Upper lobe of left lung (tissue), 6 donors: Measurements from ENCODE around the gene SFXN2. TPM values are rescaled to one million over a fixed set of nuclear protein-coding genes. Genes with fewer than 3 reads are reported as not detected.
A peak's percentile ranks its signal among the peaks of the same experiment; 100 is the strongest.

ENCODE experiments used
- ATAC-seq, 2 donors: fragments of 200-7000 bp; cut with Tn5 transposase; one replicate each; pipeline ENCODE4 v1.9.1; 2022; ENCODE audit warnings: mild to moderate bottlenecking in 2 of 2, moderate library complexity in 2 of 2; ENCODE audit not compliant: low FRiP score in 2 of 2
- DNase-seq, 2 donors: peaks; one replicate each; pipeline ENCODE4 v3.0.0-alpha.2; 2019 to 2020
- H3K27ac ChIP-seq, 4 donors: fragments of 200-600 bp; sonication (generic); one replicate each; pipeline ENCODE4 v1.5.1; 2016 to 2019
- H3K27me3 ChIP-seq, 4 donors: fragments of 200-600 bp; sonication (generic); one replicate each; pipeline ENCODE4 v1.5.1; 2017 to 2019
- H3K36me3 ChIP-seq, 4 donors: fragments of 200-600 bp; sonication (generic); one replicate each; pipeline ENCODE4 v1.5.1; 2016 to 2019
- H3K4me1 ChIP-seq, 4 donors: fragments of 200-600 bp; sonication (generic); one replicate each; pipeline ENCODE4 v1.5.1; 2018 to 2019
- H3K4me3 ChIP-seq, 4 donors: fragments of 200-600 bp; sonication (generic); one replicate each; pipeline ENCODE4 v1.5.1; 2017 to 2019; ENCODE audit warnings: mild to moderate bottlenecking in 2 of 4, moderate library complexity in 1 of 4
- H3K9me3 ChIP-seq, 4 donors: fragments of 200-600 bp; sonication (generic); one replicate each; pipeline ENCODE4 v1.5.1; 2018 to 2019
- EP300 ChIP-seq, 4 donors: sonication (generic); formaldehyde crosslinking; IDR thresholded peaks; one replicate each; pipeline ENCODE4 v1.5.1; 2017; ENCODE audit warnings: antibody characterized with exemption in 4 of 4, control low read depth in 2 of 4
- POLR2A ChIP-seq, 4 donors: fragments of 450-650 bp; IDR thresholded peaks; one replicate each; pipeline ENCODE4 v1.5.1; 2016 to 2017; ENCODE audit warnings: antibody characterized with exemption in 4 of 4, mild to moderate bottlenecking in 2 of 4
- POLR2AphosphoS5 ChIP-seq, 2 donors: sonication (generic); formaldehyde crosslinking; IDR thresholded peaks; one replicate each; pipeline ENCODE4 v1.5.1; 2017; ENCODE audit warnings: antibody characterized with exemption in 2 of 2
- WGBS, 2 donors: methylation state at CpG; one replicate each; pipeline ENCODE4 v1.1.5; 2017 to 2018; 5-methylcytosine and 5-hydroxymethylcytosine counted together
- total RNA-seq, 6 donors: library from RNA; depleted of rRNA in 4 of 6; stranded (reverse); fragments of >200 nt in 4 of 6; gene quantifications; one replicate each; pipeline versions ENCODE4 v1.1.0 to v1.2.1, GENCODE V29; 2016 to 2021
- TF ChIP-seq, protein P1 (sequence below), 6 experiments: fragments of 450-650 bp in 4 of 6; fragments of 200-600 bp in 2 of 6; sonication (generic) in 2 of 6; IDR thresholded peaks; one replicate each; pipeline ENCODE4 v1.5.1; 2016 to 2019; ENCODE audit warnings: antibody characterized with exemption in 6 of 6
- donor health status: DM: no; HTN: no; CAD: no; lungs with moderate emphysema.
- donor health status: DM: no; HTN: yes; CAD: no; lungs with severe emphysema.

The SFXN2 gene
- total RNA-seq, 6 donors from 2014 or later = 3.9 to 28.3 (median 8.0) TPM

DNA sequence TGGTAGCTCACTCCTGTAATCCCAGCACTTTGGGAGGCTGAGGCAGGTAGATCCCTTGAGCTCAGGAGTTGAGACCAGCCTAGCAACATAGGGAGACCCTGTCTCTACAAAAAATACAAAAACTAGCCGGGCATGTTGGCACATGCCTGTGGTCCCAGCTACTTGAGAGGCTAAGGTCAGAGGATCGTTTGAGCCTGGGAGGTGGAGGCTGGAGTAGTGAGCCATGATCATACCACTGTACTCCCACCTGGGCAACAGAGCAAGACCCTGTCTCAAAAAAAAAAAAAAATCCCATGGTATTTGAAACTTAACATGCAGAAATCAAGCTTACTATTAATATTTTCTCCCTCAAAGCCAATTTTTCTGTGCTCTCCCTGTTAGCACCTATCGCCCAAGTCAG lies 5.9 kb downstream of the SFXN2 start:
- WGBS, 2 donors = 84 to 88% methylated on average over 3 of the region's 3 CpGs
- no peak for TF ChIP-seq EP300 (IDR thresholded peaks at IDR 0.05)
- TF ChIP-seq POLR2A (IDR thresholded peaks at IDR 0.05) = no peak
- TF ChIP-seq POLR2AphosphoS5 (IDR thresholded peaks at IDR 0.05) = no peak
- TF ChIP-seq, protein P1, sequence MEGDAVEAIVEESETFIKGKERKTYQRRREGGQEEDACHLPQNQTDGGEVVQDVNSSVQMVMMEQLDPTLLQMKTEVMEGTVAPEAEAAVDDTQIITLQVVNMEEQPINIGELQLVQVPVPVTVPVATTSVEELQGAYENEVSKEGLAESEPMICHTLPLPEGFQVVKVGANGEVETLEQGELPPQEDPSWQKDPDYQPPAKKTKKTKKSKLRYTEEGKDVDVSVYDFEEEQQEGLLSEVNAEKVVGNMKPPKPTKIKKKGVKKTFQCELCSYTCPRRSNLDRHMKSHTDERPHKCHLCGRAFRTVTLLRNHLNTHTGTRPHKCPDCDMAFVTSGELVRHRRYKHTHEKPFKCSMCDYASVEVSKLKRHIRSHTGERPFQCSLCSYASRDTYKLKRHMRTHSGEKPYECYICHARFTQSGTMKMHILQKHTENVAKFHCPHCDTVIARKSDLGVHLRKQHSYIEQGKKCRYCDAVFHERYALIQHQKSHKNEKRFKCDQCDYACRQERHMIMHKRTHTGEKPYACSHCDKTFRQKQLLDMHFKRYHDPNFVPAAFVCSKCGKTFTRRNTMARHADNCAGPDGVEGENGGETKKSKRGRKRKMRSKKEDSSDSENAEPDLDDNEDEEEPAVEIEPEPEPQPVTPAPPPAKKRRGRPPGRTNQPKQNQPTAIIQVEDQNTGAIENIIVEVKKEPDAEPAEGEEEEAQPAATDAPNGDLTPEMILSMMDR (IDR thresholded peaks at IDR 0.05) = no peak
- no peaks in the 10 kb centered on the region for H3K36me3 ChIP-seq
- no peak overlapping the region for H3K27ac ChIP-seq
- peaks cover 0 to 12% (median 4%) of the 10 kb centered on the region in 4 donors for H3K4me1 ChIP-seq
- DNase-seq = no peak
- no peak overlapping the region for H3K4me3 ChIP-seq
- H3K9me3 ChIP-seq = no peaks in the 10 kb centered on the region
- no peaks in the 10 kb centered on the region for H3K27me3 ChIP-seq
- no peak for ATAC-seq

DNA sequence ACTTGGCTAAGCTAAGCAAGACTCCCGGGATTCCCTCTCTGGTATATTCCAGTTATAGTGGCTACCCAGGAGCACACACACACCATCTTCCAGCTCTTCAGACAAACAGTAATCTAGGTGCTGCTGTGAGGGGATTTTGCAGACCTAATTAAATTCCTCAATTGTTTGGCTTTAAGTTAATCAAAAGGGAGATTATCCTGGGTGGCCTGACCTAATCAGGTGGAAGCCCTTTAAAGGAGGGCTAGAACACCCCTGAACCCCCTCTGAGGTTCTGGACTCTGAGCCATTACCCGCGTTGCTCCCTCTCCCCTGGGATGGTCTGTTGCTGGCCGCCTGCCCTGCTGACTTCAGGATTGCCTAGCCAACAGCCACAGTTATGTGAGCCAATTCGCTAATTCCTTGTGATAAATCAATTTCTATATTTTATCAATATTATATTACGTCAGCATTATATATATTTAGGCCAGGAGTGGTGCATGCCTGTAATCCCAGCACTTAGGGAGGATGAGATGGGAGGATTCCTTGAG lies 6.4 kb downstream of the SFXN2 start:
- no peak overlapping the region for H3K27ac ChIP-seq
- H3K36me3 ChIP-seq = no peaks in the 10 kb centered on the region
- ATAC-seq (no peak), DNase-seq (no peak)
- H3K4me3 ChIP-seq = no peak overlapping the region
- H3K27me3 ChIP-seq = no peaks in the 10 kb centered on the region
- TF ChIP-seq EP300 (IDR thresholded peaks at IDR 0.05) = no peak
- TF ChIP-seq POLR2A (IDR thresholded peaks at IDR 0.05) = no peak
- TF ChIP-seq, protein P1 (IDR thresholded peaks at IDR 0.05) = no peak
- 84 to 86% methylated on average over 6 of the region's 6 CpGs for WGBS, 2 donors
- H3K4me1 ChIP-seq = peaks cover 0 to 9% (median 3%) of the 10 kb centered on the region in 4 donors
- no peaks in the 10 kb centered on the region for H3K9me3 ChIP-seq

DNA sequence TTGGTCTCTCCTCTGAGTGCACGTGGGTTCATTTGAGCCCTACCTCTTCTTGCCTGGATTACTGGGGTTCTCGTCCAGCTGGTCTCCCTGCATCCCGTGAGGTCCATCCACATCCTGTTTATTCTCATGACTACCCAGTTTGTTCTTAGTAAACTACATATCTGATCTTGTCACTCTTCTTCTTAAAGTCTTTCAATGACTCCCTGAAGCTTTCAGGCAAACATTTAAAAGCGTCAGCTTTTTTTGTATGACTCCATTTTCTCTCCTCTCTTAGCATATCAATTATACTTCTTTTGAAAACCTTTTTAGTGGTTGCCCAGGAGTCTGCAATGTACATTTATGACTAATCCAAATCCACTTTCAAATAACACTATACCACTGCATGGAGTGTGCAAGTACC lies 7.5 kb downstream of the SFXN2 start:
- no peaks in the 10 kb centered on the region for H3K9me3 ChIP-seq
- 65 to 66% methylated on average over 4 of the region's 4 CpGs for WGBS, 2 donors
- TF ChIP-seq, protein P1 (IDR thresholded peaks at IDR 0.05) = no peak
- TF ChIP-seq POLR2AphosphoS5 (IDR thresholded peaks at IDR 0.05) (no peak), POLR2A (IDR thresholded peaks at IDR 0.05) (no peak), EP300 (IDR thresholded peaks at IDR 0.05) (no peak)
- H3K4me3 ChIP-seq = no peak overlapping the region
- ATAC-seq = no peak
- H3K36me3 ChIP-seq = peaks cover 0 to 2% (median 1%) of the 10 kb centered on the region in 4 donors
- H3K27ac ChIP-seq = no peak overlapping the region
- DNase-seq = no peak
- H3K4me1 ChIP-seq = peaks cover 0 to 9% (median 3%) of the 10 kb centered on the region in 4 donors
- H3K27me3 ChIP-seq = no peaks in the 10 kb centered on the region

DNA sequence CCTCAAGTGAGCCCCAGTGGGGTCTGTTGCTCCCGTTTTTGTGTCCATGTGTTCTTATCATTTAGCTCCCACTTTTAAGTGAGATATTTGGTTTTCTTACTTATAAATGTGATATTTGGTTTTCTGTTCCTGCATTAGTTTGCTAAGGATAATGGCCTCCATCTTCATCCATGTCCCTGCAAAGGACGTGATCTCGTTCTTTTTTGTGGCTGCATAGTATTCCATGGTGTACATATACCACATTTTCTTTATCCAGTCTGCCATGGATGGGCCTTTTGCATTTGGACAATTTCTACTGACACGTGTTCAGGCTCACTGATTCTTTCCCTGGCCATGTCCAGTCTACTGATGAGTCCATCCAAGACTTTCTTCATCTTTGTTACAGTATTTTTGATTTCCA lies 9.6 kb downstream of the SFXN2 start:
- H3K4me3 ChIP-seq = no peak overlapping the region
- H3K36me3 ChIP-seq = peaks cover 0 to 3% (median 1%) of the 10 kb centered on the region in 4 donors
- WGBS, 2 donors = 98% methylated on average over 4 of the region's 4 CpGs
- DNase-seq (no peak), ATAC-seq (no peak)
- no peaks in the 10 kb centered on the region for H3K27me3 ChIP-seq
- TF ChIP-seq POLR2AphosphoS5 (IDR thresholded peaks at IDR 0.05) (no peak), EP300 (IDR thresholded peaks at IDR 0.05) (no peak), POLR2A (IDR thresholded peaks at IDR 0.05) (no peak)
- TF ChIP-seq, protein P1 (IDR thresholded peaks at IDR 0.05) = no peak
- H3K9me3 ChIP-seq = no peaks in the 10 kb centered on the region
- H3K4me1 ChIP-seq = peaks cover under 1 to 2% (median 1%) of the 10 kb centered on the region in 4 donors
- H3K27ac ChIP-seq = no peak overlapping the region

DNA sequence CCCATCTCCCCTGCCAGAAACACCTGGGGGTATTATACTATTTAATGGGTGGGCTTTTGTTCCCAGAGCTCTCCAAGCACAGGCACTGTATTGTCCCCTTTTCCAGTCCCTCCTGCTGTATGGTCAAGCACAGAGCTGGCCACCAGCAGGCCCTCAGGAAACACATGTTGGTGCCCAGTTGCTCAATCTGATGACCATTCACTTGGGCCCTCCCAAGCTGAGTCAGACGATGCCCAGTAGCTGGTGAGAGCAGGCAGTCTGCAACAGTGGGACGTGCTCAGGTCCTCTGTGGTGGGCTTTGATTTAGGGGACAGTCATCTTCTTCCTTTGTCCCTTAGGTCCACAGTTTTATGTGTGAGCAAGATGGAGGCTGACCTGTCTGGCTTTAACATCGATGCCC lies 11.8 kb downstream of the SFXN2 start:
- ATAC-seq = peak in 1 of 2 donors; percentile 54

More for the DNA sequence above, 11.8 kb downstream of the SFXN2 start:
- DNase-seq = peak in 1 of 2 donors; percentile 33
- WGBS, 2 donors = 90 to 92% methylated on average over 1 to 2 of the region's 3 CpGs
- TF ChIP-seq POLR2A (IDR thresholded peaks at IDR 0.05) (peak in 1 of 4 donors; percentile 19), EP300 (IDR thresholded peaks at IDR 0.05) (no peak)
- Histone ChIP-seq H3K27ac (no peak overlapping the region), H3K27me3 (no peaks in the 10 kb centered on the region), H3K36me3 (peaks cover 0 to 7% (median 1%) of the 10 kb centered on the region in 4 donors), H3K9me3 (no peaks in the 10 kb centered on the region), H3K4me3 (no peak overlapping the region), H3K4me1 (peaks cover 3 to 8% (median 6%) of the 10 kb centered on the region in 4 donors)
